IMR-90 (cell line): ENCODE results near the gene ADAMTS18. TPM values are rescaled to one million over a fixed set of nuclear protein-coding genes. Genes with fewer than 3 reads are reported as not detected.

Experiments used
- ATAC-seq: fragments of 200-7000 bp; cut with Tn5 transposase; 2 replicates; pipeline ENCODE4 v1.9.1; 2020; ENCODE audit warnings: low read depth, mild to moderate bottlenecking, moderate library complexity
- BruUV-seq: library from RNA; stranded (reverse); fragments of 400-500 nt; replicated peaks from 2 replicates; lab custom pipeline; 2021; lab: Mats Ljungman, UMichigan
- CTCF ChIA-PET: fragments of 300-600 bp; formaldehyde crosslinking; extraction: SDS; loops from one replicate; lab custom pipeline; 2021; ENCODE audit warnings: antibody characterized with exemption; lab: Yijun Ruan, JAX
- POLR2A ChIA-PET: fragments of 300-600 bp; sonication (Branson Sonifier 250); formaldehyde crosslinking; loops from one replicate; lab custom pipeline; 2022; ENCODE audit warnings: antibody characterized with exemption; ENCODE audit not compliant: unreplicated experiment; lab: Charles Lee
- DNase-seq: peaks from one replicate; pipeline ENCODE4 v3.0.0; 2013
- H2AFZ ChIP-seq: replicated peaks from 2 replicates; pipeline ENCODE3; 2013; ENCODE audit warnings: low read length, mild to moderate bottlenecking; ENCODE audit not compliant: poor library complexity
- H2AK5ac ChIP-seq: 2 replicates; pipeline ENCODE4 v1.6.1; 2013; ENCODE audit warnings: low read depth, low read length, inconsistent platforms
- H2AK9ac ChIP-seq: replicated peaks from 2 replicates; pipeline ENCODE3; 2013; ENCODE audit warnings: mild to moderate bottlenecking, low read depth, low read length, moderate library complexity; ENCODE audit not compliant: poor library complexity
- H2BK120ac ChIP-seq: 2 replicates; pipeline ENCODE4 v1.6.1; 2013; ENCODE audit warnings: low read depth, low read length, inconsistent platforms
- H2BK15ac ChIP-seq: 3 replicates; pipeline ENCODE4 v1.6.1; 2013; ENCODE audit warnings: low read depth, low read length, inconsistent platforms
- H2BK20ac ChIP-seq: 2 replicates; pipeline ENCODE4 v1.6.1; 2013; ENCODE audit warnings: low read depth, mild to moderate bottlenecking, inconsistent platforms, low read length, moderate library complexity
- H2BK5ac ChIP-seq: 2 replicates; pipeline ENCODE4 v1.6.1; 2013; ENCODE audit warnings: mild to moderate bottlenecking, low read depth, low read length, inconsistent platforms; ENCODE audit not compliant: poor library complexity, severe bottlenecking
- H3K14ac ChIP-seq: replicated peaks from 2 replicates; pipeline ENCODE4 v1.6.1; 2013; ENCODE audit warnings: low read depth, low read length, inconsistent platforms
- H3K18ac ChIP-seq: 2 replicates; pipeline ENCODE4 v1.6.1; 2013; ENCODE audit warnings: low read depth, low read length, control low read depth
- H3K23ac ChIP-seq: 2 replicates; pipeline ENCODE4 v1.6.1; 2013; ENCODE audit warnings: low read depth, low read length, inconsistent platforms
- H3K27ac ChIP-seq: 2 replicates; pipeline ENCODE4 v1.5.1; 2013; ENCODE audit warnings: mild to moderate bottlenecking, control low read depth, low read length; ENCODE audit not compliant: insufficient read depth
- H3K27me3 ChIP-seq: 2 replicates; pipeline ENCODE4 v1.6.1; 2013; ENCODE audit warnings: low read length; ENCODE audit not compliant: control insufficient read depth, insufficient read depth
- H3K36me3 ChIP-seq: 2 replicates; pipeline ENCODE4 v1.6.1; 2013; ENCODE audit warnings: low read length, mixed read lengths; ENCODE audit not compliant: control insufficient read depth, insufficient read depth
- H3K4ac ChIP-seq: 2 replicates; pipeline ENCODE4 v1.6.1; 2013; ENCODE audit warnings: low read depth, low read length, inconsistent platforms
- H3K4me1 ChIP-seq: 2 replicates; pipeline ENCODE4 v1.6.1; 2013; ENCODE audit warnings: low read length, mixed read lengths; ENCODE audit not compliant: control insufficient read depth, insufficient read depth
- H3K4me2 ChIP-seq: 2 replicates; pipeline ENCODE4 v1.6.1; 2013; ENCODE audit warnings: low read depth, mild to moderate bottlenecking, control low read depth, low read length, moderate library complexity
- H3K4me3 ChIP-seq: 2 replicates; pipeline ENCODE4 v1.5.1; 2013; ENCODE audit warnings: low read depth, mild to moderate bottlenecking, control low read depth, low read length, moderate library complexity; ENCODE audit not compliant: insufficient read depth
- H3K56ac ChIP-seq: 2 replicates; pipeline ENCODE4 v1.6.1; 2013; ENCODE audit warnings: low read length, inconsistent platforms; ENCODE audit not compliant: insufficient read depth; ENCODE audit errors: extremely low read depth
- H3K79me1 ChIP-seq, 2 experiments: 2 replicates each; pipeline ENCODE4 v1.6.1; 2013; ENCODE audit warnings: low read length in 2 of 2, inconsistent platforms in 1 of 2, low read depth in 1 of 2
- H3K9ac ChIP-seq: 2 replicates; pipeline ENCODE4 v1.6.1; 2013; ENCODE audit warnings: low read depth, low read length, control low read depth
- H3K9me1 ChIP-seq: 2 replicates; pipeline ENCODE4 v1.6.1; 2013; ENCODE audit warnings: low read length, inconsistent platforms; ENCODE audit not compliant: insufficient read depth
- H3K9me3 ChIP-seq: 2 replicates; pipeline ENCODE4 v1.6.1; 2013; ENCODE audit warnings: low read length; ENCODE audit not compliant: control insufficient read depth, insufficient read depth
- H4K20me1 ChIP-seq: 2 replicates; pipeline ENCODE4 v1.6.1; 2013; ENCODE audit warnings: low read length, inconsistent platforms; ENCODE audit not compliant: insufficient read depth
- H4K5ac ChIP-seq: 2 replicates; pipeline ENCODE4 v1.6.1; 2013; ENCODE audit warnings: mild to moderate bottlenecking, low read depth, low read length, control low read depth
- H4K8ac ChIP-seq, 2 experiments: 2 replicates each; pipeline ENCODE4 v1.6.1; 2013; ENCODE audit warnings: low read depth in 2 of 2, low read length in 2 of 2, control low read depth in 1 of 2, inconsistent platforms in 1 of 2
- H4K91ac ChIP-seq: 2 replicates; pipeline ENCODE4 v1.6.1; 2013; ENCODE audit warnings: low read depth, low read length, inconsistent platforms; ENCODE audit not compliant: insufficient read depth
- NFE2L2 ChIP-seq: fragments of 150-350 bp; IDR thresholded peaks from 2 replicates; pipeline ENCODE4 v1.6.1; 2016; ENCODE audit warnings: low read depth, mild to moderate bottlenecking, low read length
- POLR2A ChIP-seq: IDR thresholded peaks from 2 replicates; pipeline ENCODE4 v1.6.1; 2012; ENCODE audit warnings: mild to moderate bottlenecking, low read depth, low read length
- RCOR1 ChIP-seq: IDR thresholded peaks from 2 replicates; pipeline ENCODE4 v1.6.1; 2012; ENCODE audit warnings: mild to moderate bottlenecking, low read length, improper control_type of control experiment; ENCODE audit not compliant: insufficient replicate concordance
- WGBS, 2 experiments: methylation state at CpG; one replicate each; pipeline versions ENCODE4 v1.1.5 to v1.1.7; 2013; ENCODE audit warnings: missing lambda C conversion rate in 2 of 2; ENCODE audit not compliant: insufficient read length in 1 of 2; ENCODE audit errors: extremely low coverage in 2 of 2; 5-methylcytosine and 5-hydroxymethylcytosine counted together
- dilution Hi-C: fragments of 300-500 bp; cut with HindIII; formaldehyde crosslinking; loops from one replicate; pipeline ENCODE4 v1.14.3; 2018; ENCODE audit warnings: low sequenced_read_pairs; ENCODE audit not compliant: unreplicated experiment
- in situ Hi-C: fragments of 300-500 bp; cut with MboI; formaldehyde crosslinking; loops from 3 replicates; pipeline ENCODE4 v1.14.3; 2019; ENCODE audit warnings: low sequenced_read_pairs, inconsistent platforms, mixed read lengths
- intact Hi-C: fragments of 100-400 bp; cut with micrococcal nuclease; formaldehyde crosslinking; loops from 2 replicates; pipeline ENCODE4 v1.10.0; 2022
- polyA plus RNA-seq, 3 experiments: library from polyadenylated mRNA; depleted of rRNA; stranded (reverse); fragments of >200 nt; gene quantifications; 2 replicates each; pipeline ENCODE4 v1.2.3, GENCODE V29; 2012; ENCODE audit warnings: low replicate concordance in 1 of 3
- total RNA-seq: library from RNA; depleted of rRNA; stranded (reverse); fragments of >200 nt; gene quantifications from 2 replicates; pipeline ENCODE4 v1.2.3, GENCODE V29; 2012
- TF ChIP-seq, protein P1 (sequence below): fragments of 150-350 bp; IDR thresholded peaks from 2 replicates; pipeline ENCODE4 v1.6.1; 2016; ENCODE audit warnings: low read depth, mild to moderate bottlenecking, low read length, moderate library complexity, borderline replicate concordance
- TF ChIP-seq, protein P2 (sequence below): conservative IDR thresholded peaks from 2 replicates; pipeline ENCODE4 v1.5.1; 2012; ENCODE audit warnings: mild to moderate bottlenecking, low read depth, low read length, improper control_type of control experiment
- TF ChIP-seq, protein P3 (sequence below): fragments of 150-350 bp; IDR thresholded peaks from 2 replicates; pipeline ENCODE4 v1.6.1; 2017; ENCODE audit warnings: mild to moderate bottlenecking, antibody characterized with exemption, low read length, low read depth

ADAMTS18 gene
- total and polyA plus RNA-seq, 2 of the 4 experiments (the other 2 are of a cell fraction), result not detected

DNA sequence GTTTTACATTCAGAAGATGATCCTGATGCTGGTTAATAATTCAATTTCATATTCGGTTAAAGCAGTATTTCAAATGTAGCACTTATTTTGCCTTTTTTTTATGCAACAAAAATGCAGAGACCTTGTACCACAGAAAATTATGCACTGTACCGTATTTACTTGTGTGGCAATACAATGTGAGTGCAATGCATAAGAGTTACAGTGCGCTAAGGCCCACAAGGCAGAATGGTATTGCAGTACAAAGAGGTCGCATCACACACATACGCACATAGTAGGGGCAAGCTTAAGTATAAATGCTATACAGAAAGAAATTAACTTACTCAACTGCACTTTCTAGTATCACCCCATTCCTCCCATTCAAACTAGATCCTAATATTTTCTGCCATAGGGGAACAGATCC is 132.6 kb downstream of the ADAMTS18 start:
- TF ChIP-seq NFE2L2 (no peak), POLR2A (no peak), RCOR1 (no peak)
- TF ChIP-seq, protein P1, sequence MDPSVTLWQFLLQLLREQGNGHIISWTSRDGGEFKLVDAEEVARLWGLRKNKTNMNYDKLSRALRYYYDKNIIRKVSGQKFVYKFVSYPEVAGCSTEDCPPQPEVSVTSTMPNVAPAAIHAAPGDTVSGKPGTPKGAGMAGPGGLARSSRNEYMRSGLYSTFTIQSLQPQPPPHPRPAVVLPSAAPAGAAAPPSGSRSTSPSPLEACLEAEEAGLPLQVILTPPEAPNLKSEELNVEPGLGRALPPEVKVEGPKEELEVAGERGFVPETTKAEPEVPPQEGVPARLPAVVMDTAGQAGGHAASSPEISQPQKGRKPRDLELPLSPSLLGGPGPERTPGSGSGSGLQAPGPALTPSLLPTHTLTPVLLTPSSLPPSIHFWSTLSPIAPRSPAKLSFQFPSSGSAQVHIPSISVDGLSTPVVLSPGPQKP, result no peak
- TF ChIP-seq, protein P2, sequence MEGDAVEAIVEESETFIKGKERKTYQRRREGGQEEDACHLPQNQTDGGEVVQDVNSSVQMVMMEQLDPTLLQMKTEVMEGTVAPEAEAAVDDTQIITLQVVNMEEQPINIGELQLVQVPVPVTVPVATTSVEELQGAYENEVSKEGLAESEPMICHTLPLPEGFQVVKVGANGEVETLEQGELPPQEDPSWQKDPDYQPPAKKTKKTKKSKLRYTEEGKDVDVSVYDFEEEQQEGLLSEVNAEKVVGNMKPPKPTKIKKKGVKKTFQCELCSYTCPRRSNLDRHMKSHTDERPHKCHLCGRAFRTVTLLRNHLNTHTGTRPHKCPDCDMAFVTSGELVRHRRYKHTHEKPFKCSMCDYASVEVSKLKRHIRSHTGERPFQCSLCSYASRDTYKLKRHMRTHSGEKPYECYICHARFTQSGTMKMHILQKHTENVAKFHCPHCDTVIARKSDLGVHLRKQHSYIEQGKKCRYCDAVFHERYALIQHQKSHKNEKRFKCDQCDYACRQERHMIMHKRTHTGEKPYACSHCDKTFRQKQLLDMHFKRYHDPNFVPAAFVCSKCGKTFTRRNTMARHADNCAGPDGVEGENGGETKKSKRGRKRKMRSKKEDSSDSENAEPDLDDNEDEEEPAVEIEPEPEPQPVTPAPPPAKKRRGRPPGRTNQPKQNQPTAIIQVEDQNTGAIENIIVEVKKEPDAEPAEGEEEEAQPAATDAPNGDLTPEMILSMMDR, result no peak
- TF ChIP-seq, protein P3, sequence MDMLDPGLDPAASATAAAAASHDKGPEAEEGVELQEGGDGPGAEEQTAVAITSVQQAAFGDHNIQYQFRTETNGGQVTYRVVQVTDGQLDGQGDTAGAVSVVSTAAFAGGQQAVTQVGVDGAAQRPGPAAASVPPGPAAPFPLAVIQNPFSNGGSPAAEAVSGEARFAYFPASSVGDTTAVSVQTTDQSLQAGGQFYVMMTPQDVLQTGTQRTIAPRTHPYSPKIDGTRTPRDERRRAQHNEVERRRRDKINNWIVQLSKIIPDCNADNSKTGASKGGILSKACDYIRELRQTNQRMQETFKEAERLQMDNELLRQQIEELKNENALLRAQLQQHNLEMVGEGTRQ, result no peak
- no CpG with 5 or more reads among the region's 5 CpGs for whole genome bisulfite sequencing, 2 experiments
- Histone ChIP-seq H2BK120ac (no peak overlapping the region), H3K14ac (no peak overlapping the region), H3K9me1 (0 out of 2 replicates have a peak, but pooled peaks cover 3% of the 10 kb centered on the region), H3K4ac (no peak overlapping the region), H3K27ac (no peak overlapping the region), H2BK15ac (no peak overlapping the region), H4K8ac (no peak overlapping the region), H2AFZ (no peak overlapping the region), H3K9me3 (no peaks in the 10 kb centered on the region), H3K18ac (no peak overlapping the region), H3K79me1 (no peaks in the 10 kb centered on the region), H3K27me3 (no peaks in the 10 kb centered on the region), H3K4me1 (peaks cover 2% of the 10 kb centered on the region), H4K91ac (no peak overlapping the region), H2AK9ac (no peak overlapping the region), H2BK20ac (no peak overlapping the region), H3K4me2 (no peak overlapping the region), H4K20me1 (no peaks in the 10 kb centered on the region), H3K23ac (no peak overlapping the region), H3K36me3 (no peaks in the 10 kb centered on the region), H3K9ac (no peak overlapping the region), H3K56ac (no peak overlapping the region), H3K4me3 (no peak overlapping the region), H2BK5ac (no peak overlapping the region), H4K5ac (no peak overlapping the region), H2AK5ac (no peak overlapping the region)
- DNase-seq (no peak), ATAC-seq (no peak)
- in situ Hi-C loops, result no loop called here
- no TSS peak for BruUV-seq
- intact Hi-C loops, result no loop called here
- ChIA-PET CTCF (no interaction called here), POLR2A (no interaction called here)
- dilution Hi-C loops, result no loop called here
